GM18511 (cell line): ENCODE data around the gene PCNX2.

Experiments used
- ATAC-seq: cut with Tn5 transposase; IDR thresholded peaks from one replicate; pipeline ENCODE4 v1.9.1; 2021; ENCODE audit warnings: mild to moderate bottlenecking, moderate library complexity; ENCODE audit not compliant: unreplicated experiment

PCNX2 gene

GRCh38 chr1:232968391-232968790 is 327.1 kb downstream of the PCNX2 start:
- ATAC-seq, result no peak

- no peak for ATAC-seq
Measured at GRCh38 chr1:232966663-232967062, 328.9 kb downstream of the PCNX2 start.

GRCh38 chr1:232965912-232966217 is 329.7 kb downstream of the PCNX2 start:
- no peak for ATAC-seq

GRCh38 chr1:232965124-232965911 is 330.2 kb downstream of the PCNX2 start:
- peak; percentile 56 for ATAC-seq

- no peak for ATAC-seq
Measured at GRCh38 chr1:232964601-232965000, 330.9 kb downstream of the PCNX2 start.

GRCh38 chr1:232962761-232963745 is 332.5 kb downstream of the PCNX2 start:
- no peak for ATAC-seq

GRCh38 chr1:232958067-232958466 is 337.5 kb downstream of the PCNX2 start:
- ATAC-seq, result no peak

- no peak for ATAC-seq
Measured at GRCh38 chr1:232956081-232956480, 339.4 kb downstream of the PCNX2 start.

- ATAC-seq, result no peak
Measured at GRCh38 chr1:232954594-232955365, 340.7 kb downstream of the PCNX2 start.

GRCh38 chr1:232952514-232953499 is 342.7 kb downstream of the PCNX2 start:
- peak; percentile 58 for ATAC-seq

- ATAC-seq, result no peak
Measured at GRCh38 chr1:232951605-232952004, 343.9 kb downstream of the PCNX2 start.

GRCh38 chr1:232951180-232951579 is 344.3 kb downstream of the PCNX2 start:
- ATAC-seq, result peak; percentile 29

GRCh38 chr1:232950197-232951176 is 345.0 kb downstream of the PCNX2 start, which contains the start of gene NTPCR:
TSS of gene NTPCR (plus strand) at chr1:232950611. CDS start at chr1:232950711, 100 bp downstream.
- peak; percentile 84 for ATAC-seq

- ATAC-seq, result no peak
Measured at GRCh38 chr1:232949636-232950196, 345.8 kb downstream of the PCNX2 start.

GRCh38 chr1:232944347-232944746 is 351.2 kb downstream of the PCNX2 start:
- peak; percentile 13 for ATAC-seq

- peak; percentile 51 for ATAC-seq
Measured at GRCh38 chr1:232943679-232944252, 351.8 kb downstream of the PCNX2 start.

- ATAC-seq, result no peak
Measured at GRCh38 chr1:232942413-232943294, 352.9 kb downstream of the PCNX2 start.
